Neural progenitor cell (in vitro differentiated cells): ENCODE results near the gene PTPRK.

Experiments
- CTCF ChIP-seq: fragments of 200-600 bp; sonication (generic); IDR thresholded peaks from 2 replicates; pipeline ENCODE4 v1.5.1; 2017; ENCODE audit warnings: antibody characterized with exemption, mild to moderate bottlenecking
- EZH2 ChIP-seq: fragments of 200-600 bp; sonication (generic); IDR thresholded peaks from 2 replicates; pipeline ENCODE4 v1.6.1; 2017; ENCODE audit warnings: antibody characterized with exemption, mild to moderate bottlenecking, moderate library complexity
- EZH2phosphoT487 ChIP-seq: fragments of 200-600 bp; sonication (generic); IDR thresholded peaks from 2 replicates; pipeline ENCODE4 v1.6.1; 2017; ENCODE audit warnings: antibody characterized with exemption

- TF ChIP-seq EZH2 (no peak), CTCF (no peak), EZH2phosphoT487 (no peak)
Observed at GRCh38 chr6:128314190-128314589, 206.2 kb downstream of the PTPRK start.
